ENCODE measurements around the gene RAB11FIP3.
"Not testable (repeated sequence)": the region's sequence is repeated elsewhere in the genome, so short reads cannot be mapped to it uniquely, and the experiment has no call there.

RAB11FIP3 gene

GRCh38 chr16:425082-425718 lies at the start of gene RAB11FIP3:
Gene RAB11FIP3, plus strand, starts transcription at chr16:425649. Its CDS starts 358 bp downstream, at chr16:426007.
- peak; percentile 55 to 81 (median 73) for DNase-seq

- no peak for DNase-seq
Observed at GRCh38 chr16:375927-376816, 49.3 kb upstream of the RAB11FIP3 start.

- no peak for DNase-seq
Observed at GRCh38 chr16:376817-377418, 48.5 kb upstream of the RAB11FIP3 start.

GRCh38 chr16:377419-377951 lies 48.0 kb upstream of the RAB11FIP3 start:
- DNase-seq, result no peak

GRCh38 chr16:378113-378820 lies 47.2 kb upstream of the RAB11FIP3 start:
- DNase-seq, result not testable (repeated sequence)

- DNase-seq, result no peak
Observed at GRCh38 chr16:378821-379182, 46.6 kb upstream of the RAB11FIP3 start.

- DNase-seq, result no peak
Observed at GRCh38 chr16:379183-379960, 46.1 kb upstream of the RAB11FIP3 start.

GRCh38 chr16:379961-380761 lies 45.3 kb upstream of the RAB11FIP3 start:
- no peak for DNase-seq

GRCh38 chr16:380762-381011 lies 44.8 kb upstream of the RAB11FIP3 start:
- peak; percentile 40 to 51 (median 42) for DNase-seq

- peak; percentile 24 to 52 (median 35) for DNase-seq
Observed at GRCh38 chr16:381012-381788, 44.2 kb upstream of the RAB11FIP3 start.

- DNase-seq, result peak; percentile 82 to 96 (median 91)
Observed at GRCh38 chr16:381789-382717, 43.4 kb upstream of the RAB11FIP3 start, which contains the start of gene PGAP6. Gene PGAP6, minus strand, starts transcription at chr16:381978. Its CDS starts 157 bp downstream, at chr16:381821.

- DNase-seq, result peak; percentile 41 to 63 (median 51)
Observed at GRCh38 chr16:383326-384051, 42.0 kb upstream of the RAB11FIP3 start.

- DNase-seq, result peak in 1 of 3 donors; percentile 43
Observed at GRCh38 chr16:386641-387156, 38.8 kb upstream of the RAB11FIP3 start.

- not testable (repeated sequence) for DNase-seq
Observed at GRCh38 chr16:387761-388666, 37.4 kb upstream of the RAB11FIP3 start.

- no peak for DNase-seq
Observed at GRCh38 chr16:389352-389751, 36.1 kb upstream of the RAB11FIP3 start.

GRCh38 chr16:391885-392335 lies 33.5 kb upstream of the RAB11FIP3 start:
- DNase-seq, result peak; percentile 66 to 75 (median 68)

- DNase-seq, result peak; percentile 46 to 76 (median 68)
Observed at GRCh38 chr16:392450-393030, 32.9 kb upstream of the RAB11FIP3 start.

All from suppressor macrophage treated with lipopolysaccharide for 1 hour (primary cell).